Mesendoderm (in vitro differentiated cells): ENCODE data around the gene SLC7A9.

Experiments used
- DNase-seq: peaks from one replicate; pipeline ENCODE4 v3.0.0; 2013
- H2AK5ac ChIP-seq: 2 replicates; pipeline ENCODE4 v1.6.1; 2013; ENCODE audit warnings: low read length, inconsistent platforms
- H2BK120ac ChIP-seq: 2 replicates; pipeline ENCODE4 v1.6.1; 2013; ENCODE audit warnings: low read depth, mild to moderate bottlenecking, low read length, moderate library complexity, mixed read lengths
- H2BK15ac ChIP-seq: replicated peaks from 2 replicates; pipeline ENCODE4 v1.6.1; 2013; ENCODE audit warnings: low read depth, mild to moderate bottlenecking, moderate library complexity
- H2BK5ac ChIP-seq: 2 replicates; pipeline ENCODE4 v1.6.1; 2013; ENCODE audit warnings: low read length, inconsistent platforms
- H3K18ac ChIP-seq: 2 replicates; pipeline ENCODE4 v1.6.1; 2013; ENCODE audit warnings: mild to moderate bottlenecking, low read length, mixed read lengths
- H3K23ac ChIP-seq: one replicate; pipeline ENCODE4 v1.6.1; 2013; ENCODE audit warnings: low read length
- H3K27ac ChIP-seq: 2 replicates; pipeline ENCODE4 v1.5.1; 2013; ENCODE audit warnings: low read depth, mild to moderate bottlenecking, inconsistent platforms, low read length, moderate library complexity
- H3K27me3 ChIP-seq: 2 replicates; pipeline ENCODE4 v1.6.1; 2013; ENCODE audit warnings: low read length, control low read depth, mild to moderate bottlenecking, inconsistent platforms; ENCODE audit not compliant: insufficient read depth, poor library complexity
- H3K36me3 ChIP-seq: 2 replicates; pipeline ENCODE4 v1.6.1; 2013; ENCODE audit warnings: low read length, inconsistent platforms; ENCODE audit not compliant: control insufficient read depth, insufficient read depth
- H3K4ac ChIP-seq: one replicate; pipeline ENCODE4 v1.6.1; 2013; ENCODE audit warnings: low read depth, mild to moderate bottlenecking, low read length, moderate library complexity
- H3K4me1 ChIP-seq: 2 replicates; pipeline ENCODE4 v1.6.1; 2013; ENCODE audit warnings: low read depth, low read length, inconsistent platforms; ENCODE audit not compliant: control insufficient read depth
- H3K4me2 ChIP-seq: 2 replicates; pipeline ENCODE4 v1.6.1; 2013; ENCODE audit warnings: low read length
- H3K4me3 ChIP-seq: 2 replicates; pipeline ENCODE4 v1.5.1; 2013; ENCODE audit warnings: mild to moderate bottlenecking, low read length
- H3K56ac ChIP-seq: one replicate; pipeline ENCODE4 v1.6.1; 2013; ENCODE audit warnings: low read length
- H3K79me1 ChIP-seq: 2 replicates; pipeline ENCODE4 v1.6.1; 2013; ENCODE audit warnings: low read length, inconsistent platforms
- H3K79me2 ChIP-seq: 2 replicates; pipeline ENCODE4 v1.6.1; 2013; ENCODE audit warnings: mild to moderate bottlenecking, low read length; ENCODE audit not compliant: control insufficient read depth, insufficient read depth
- H3K9ac ChIP-seq: 2 replicates; pipeline ENCODE4 v1.6.1; 2013; ENCODE audit warnings: low read length, inconsistent platforms
- H4K5ac ChIP-seq: one replicate; pipeline ENCODE4 v1.6.1; 2013; ENCODE audit warnings: low read length
- H4K8ac ChIP-seq: one replicate; pipeline ENCODE4 v1.6.1; 2013; ENCODE audit warnings: low read depth, mild to moderate bottlenecking, control low read depth, low read length, moderate library complexity
- WGBS: extraction: QIAGEN DNeasy Blood & Tissue Kit; methylation state at CpG from one replicate; pipeline ENCODE4 v1.1.7; 2013; ENCODE audit warnings: low lambda C conversion rate, missing lambda C conversion rate; ENCODE audit not compliant: insufficient coverage; ENCODE audit errors: extremely low coverage; 5-methylcytosine and 5-hydroxymethylcytosine counted together

SLC7A9 gene

GRCh38 chr19:32822916-32823746, 46.4 kb downstream of the SLC7A9 start:
- no peaks in the 10 kb centered on the region for H3K79me1 ChIP-seq
- H3K4me2 ChIP-seq = no peak overlapping the region
- no peak overlapping the region for H2AK5ac ChIP-seq
- H3K18ac ChIP-seq = no peak overlapping the region
- no peak overlapping the region for H2BK5ac ChIP-seq
- no peaks in the 10 kb centered on the region for H3K36me3 ChIP-seq
- H3K56ac ChIP-seq = no peak overlapping the region
- no peak overlapping the region for H3K27ac ChIP-seq
- WGBS = no CpG with 5 or more reads among the region's 14 CpGs
- no peak overlapping the region for H3K23ac ChIP-seq
- H2BK15ac ChIP-seq = no peak overlapping the region
- H3K9ac ChIP-seq = no peak overlapping the region
- no peak overlapping the region for H4K8ac ChIP-seq
- H3K4me1 ChIP-seq = no peaks in the 10 kb centered on the region
- no peak overlapping the region for H2BK120ac ChIP-seq
- H3K4ac ChIP-seq = no peak overlapping the region
- no peak overlapping the region for H4K5ac ChIP-seq
- no peak overlapping the region for H3K4me3 ChIP-seq
- no peaks in the 10 kb centered on the region for H3K79me2 ChIP-seq
- H3K27me3 ChIP-seq = no peaks in the 10 kb centered on the region
- peak; percentile 27 for DNase-seq

GRCh38 chr19:32819419-32820400, 49.9 kb downstream of the SLC7A9 start:
- H3K4ac ChIP-seq = no peak overlapping the region
- no peak overlapping the region for H2BK15ac ChIP-seq
- no peak overlapping the region for H3K9ac ChIP-seq
- H3K79me2 ChIP-seq = no peaks in the 10 kb centered on the region
- H4K8ac ChIP-seq = no peak overlapping the region
- no peaks in the 10 kb centered on the region for H3K79me1 ChIP-seq
- no peak overlapping the region for H3K23ac ChIP-seq
- no peak overlapping the region for H2BK120ac ChIP-seq
- no CpG with 5 or more reads among the region's 17 CpGs for WGBS
- H3K36me3 ChIP-seq = no peaks in the 10 kb centered on the region
- no peak overlapping the region for H2AK5ac ChIP-seq
- no peak overlapping the region for H3K56ac ChIP-seq
- no peaks in the 10 kb centered on the region for H3K4me1 ChIP-seq
- H3K4me2 ChIP-seq = no peak overlapping the region
- no peak overlapping the region for H2BK5ac ChIP-seq
- H3K18ac ChIP-seq = no peak overlapping the region
- no peak for DNase-seq
- H3K27me3 ChIP-seq = no peaks in the 10 kb centered on the region
- H4K5ac ChIP-seq = no peak overlapping the region
- H3K27ac ChIP-seq = no peak overlapping the region
- H3K4me3 ChIP-seq = no peak overlapping the region

DNA sequence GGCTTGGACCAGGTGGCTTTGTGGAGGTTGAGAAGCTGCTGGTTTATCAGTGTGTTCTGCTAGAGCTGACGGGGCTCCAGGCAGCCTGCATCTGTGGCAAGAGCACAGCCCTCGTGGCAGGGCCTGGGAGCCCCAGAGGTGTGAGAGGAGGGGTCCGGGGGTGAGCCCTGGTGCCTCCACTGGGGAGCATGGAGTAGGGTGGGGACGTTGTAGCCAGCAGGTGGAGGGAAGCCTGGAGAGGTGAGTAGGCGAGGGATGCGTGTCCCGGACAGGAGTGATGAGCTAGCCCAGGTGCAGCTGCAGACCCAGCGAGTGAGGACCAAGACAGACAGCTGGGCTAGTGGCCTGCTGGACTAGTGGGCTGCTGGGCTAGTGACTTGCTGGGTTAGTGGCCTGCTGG, 51.0 kb downstream of the SLC7A9 start:
- Histone ChIP-seq H3K4ac (no peak overlapping the region), H2AK5ac (no peak overlapping the region), H3K79me1 (no peaks in the 10 kb centered on the region), H3K4me1 (no peaks in the 10 kb centered on the region), H3K36me3 (no peaks in the 10 kb centered on the region), H3K23ac (no peak overlapping the region), H3K18ac (no peak overlapping the region), H2BK15ac (no peak overlapping the region), H4K5ac (no peak overlapping the region), H3K79me2 (no peaks in the 10 kb centered on the region), H4K8ac (no peak overlapping the region), H3K27ac (no peak overlapping the region), H2BK120ac (no peak overlapping the region), H3K4me3 (no peak overlapping the region), H3K27me3 (no peaks in the 10 kb centered on the region), H3K4me2 (no peak overlapping the region), H2BK5ac (no peak overlapping the region), H3K9ac (no peak overlapping the region), H3K56ac (no peak overlapping the region)
- DNase-seq = no peak
- WGBS = no CpG with 5 or more reads among the region's 8 CpGs

DNA sequence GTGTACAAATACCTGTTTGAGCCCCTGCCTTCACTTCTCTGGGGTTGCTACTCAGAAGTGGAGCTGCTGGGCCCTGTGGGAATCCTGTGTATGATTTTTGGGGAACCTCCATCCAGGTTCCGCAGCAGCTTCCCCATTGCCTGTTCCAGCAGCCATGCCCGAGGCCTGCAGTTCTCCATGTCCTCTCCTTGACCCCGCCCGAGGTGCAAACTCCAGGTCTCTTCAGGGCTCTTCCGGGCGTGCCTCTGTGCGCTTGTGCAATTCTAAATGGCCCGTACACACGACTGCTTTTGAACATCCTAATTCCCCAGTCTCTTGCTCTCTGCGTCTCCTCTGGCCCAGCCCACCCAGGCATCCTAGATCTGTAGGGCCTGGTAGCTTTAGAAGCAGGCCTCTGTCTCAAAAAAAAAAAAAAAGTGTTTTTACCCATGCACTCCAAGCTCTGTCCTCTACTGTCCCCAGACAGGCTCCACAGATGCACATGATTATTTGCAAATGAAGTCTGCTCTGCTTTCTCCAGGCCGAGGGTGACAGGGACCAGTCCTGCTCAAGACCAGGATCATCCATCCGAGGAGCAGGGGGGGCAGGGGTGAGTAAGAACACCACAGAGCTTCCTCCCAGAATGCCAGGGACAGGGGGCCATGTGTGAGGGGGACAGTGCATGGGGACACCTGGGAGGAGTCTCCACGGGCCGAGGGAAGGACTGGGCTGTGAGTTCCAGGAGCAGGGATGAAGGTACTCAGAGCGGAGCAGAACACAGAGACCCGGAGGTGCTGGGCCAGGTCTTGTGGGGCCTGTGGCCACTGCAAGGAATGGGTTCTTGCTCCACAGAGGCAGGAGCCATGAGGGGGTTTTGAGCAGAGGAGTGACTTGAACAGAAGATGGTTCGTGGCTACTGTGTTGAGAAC, 51.7 kb downstream of the SLC7A9 start:
- no peaks in the 10 kb centered on the region for H3K27me3 ChIP-seq
- no peak overlapping the region for H3K56ac ChIP-seq
- H3K9ac ChIP-seq = no peak overlapping the region
- no peak overlapping the region for H2BK5ac ChIP-seq
- no peak overlapping the region for H2AK5ac ChIP-seq
- H3K79me2 ChIP-seq = no peaks in the 10 kb centered on the region
- H3K18ac ChIP-seq = no peak overlapping the region
- no peak overlapping the region for H3K4me2 ChIP-seq
- H3K23ac ChIP-seq = no peak overlapping the region
- H3K4me1 ChIP-seq = no peaks in the 10 kb centered on the region
- no peak overlapping the region for H2BK120ac ChIP-seq
- no peak overlapping the region for H3K4ac ChIP-seq
- no peaks in the 10 kb centered on the region for H3K36me3 ChIP-seq
- H3K4me3 ChIP-seq = no peak overlapping the region
- no peak overlapping the region for H3K27ac ChIP-seq
- no peak for DNase-seq
- H4K8ac ChIP-seq = no peak overlapping the region
- no peaks in the 10 kb centered on the region for H3K79me1 ChIP-seq
- no peak overlapping the region for H2BK15ac ChIP-seq
- no peak overlapping the region for H4K5ac ChIP-seq
- no CpG with 5 or more reads among the region's 17 CpGs for WGBS

DNA sequence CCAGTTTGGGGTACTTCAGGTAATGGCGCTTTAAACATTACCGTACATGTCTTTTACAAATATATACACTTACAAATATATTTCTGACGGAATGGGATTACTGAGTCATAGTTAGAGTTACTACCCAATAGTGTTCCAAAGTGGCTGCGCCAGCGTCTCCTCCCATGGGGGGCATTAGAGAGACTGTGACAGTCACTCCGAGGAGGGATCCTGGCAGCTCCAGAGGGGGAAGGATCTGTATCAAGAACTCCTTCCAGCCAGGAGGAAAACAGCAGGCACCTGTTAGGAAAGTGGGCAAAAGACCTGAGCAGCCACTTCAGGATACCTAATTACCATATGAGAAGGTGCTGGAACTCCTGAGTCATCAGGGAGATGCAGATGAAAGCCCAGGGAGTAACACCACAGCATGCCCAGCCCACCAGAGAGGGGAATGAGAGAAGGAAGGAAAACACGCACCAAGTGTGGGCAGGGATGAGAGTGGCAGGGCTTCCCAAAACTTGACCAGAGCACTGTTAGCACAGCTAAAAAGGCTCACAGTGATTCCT, 52.9 kb downstream of the SLC7A9 start:
- no peak overlapping the region for H3K27ac ChIP-seq
- peak overlapping the region; percentile 5 for H3K56ac ChIP-seq
- H4K8ac ChIP-seq = no peak overlapping the region
- no peak overlapping the region for H3K9ac ChIP-seq
- H2AK5ac ChIP-seq = no peak overlapping the region
- no peaks in the 10 kb centered on the region for H3K4me1 ChIP-seq
- no peaks in the 10 kb centered on the region for H3K79me2 ChIP-seq
- H2BK5ac ChIP-seq = no peak overlapping the region
- no peaks in the 10 kb centered on the region for H3K36me3 ChIP-seq
- H3K4me3 ChIP-seq = no peak overlapping the region
- H3K4me2 ChIP-seq = no peak overlapping the region
- no peak overlapping the region for H2BK120ac ChIP-seq
- H3K79me1 ChIP-seq = no peaks in the 10 kb centered on the region
- H3K23ac ChIP-seq = no peak overlapping the region
- H3K4ac ChIP-seq = no peak overlapping the region
- WGBS = no CpG with 5 or more reads among the region's 7 CpGs
- H4K5ac ChIP-seq = no peak overlapping the region
- no peak overlapping the region for H3K18ac ChIP-seq
- no peak overlapping the region for H2BK15ac ChIP-seq
- no peaks in the 10 kb centered on the region for H3K27me3 ChIP-seq
- DNase-seq = peak; percentile 70
